Kidney (tissue), 14 donors: ENCODE results near the gene RASL11B. TPM values are rescaled to one million over a fixed set of nuclear protein-coding genes. Genes with fewer than 3 reads are reported as not detected.
A peak's percentile ranks its signal among the peaks of the same experiment; 100 is the strongest.

Experiments used
- DNase-seq, 5 donors: peaks; one replicate each; pipeline ENCODE4 v3.0.0-alpha.2; 2013 to 2020
- FAIRE-seq: peaks from 2 replicates; lab custom pipeline; 2012; peaks lifted over from hg19 to GRCh38; lab: Jason Lieb, UNC
- H3K27ac ChIP-seq, 2 donors: one replicate each; pipeline ENCODE4 v1.7.0; 2013; ENCODE audit warnings: low read depth in 2 of 2, low read length in 2 of 2, inconsistent platforms in 1 of 2
- H3K27me3 ChIP-seq: one replicate; pipeline ENCODE4 v1.7.1; 2013; ENCODE audit warnings: low read length, inconsistent platforms; ENCODE audit not compliant: control insufficient read depth, insufficient read depth
- H3K36me3 ChIP-seq, 3 donors: one replicate each; pipeline versions ENCODE4 v1.7.0 to v1.7.1; 2013; ENCODE audit warnings: low read length in 3 of 3, control low read depth in 1 of 3, inconsistent platforms in 1 of 3; ENCODE audit not compliant: insufficient read depth in 3 of 3, control insufficient read depth in 2 of 3
- H3K4me1 ChIP-seq, 3 donors: one replicate each; pipeline versions ENCODE4 v1.7.0 to v1.7.1; 2013; ENCODE audit warnings: low read length in 3 of 3, inconsistent platforms in 1 of 3, low read depth in 1 of 3; ENCODE audit not compliant: control insufficient read depth in 2 of 3, insufficient read depth in 2 of 3
- H3K4me3 ChIP-seq, 3 donors: one replicate each; pipeline versions ENCODE4 v1.7.0 to v1.8.1; 2013; ENCODE audit warnings: low read length in 3 of 3, control low read depth in 1 of 3, inconsistent platforms in 1 of 3
- H3K9ac ChIP-seq, 3 donors: one replicate each; pipeline versions ENCODE4 v1.7.0 to v1.7.1; 2013; ENCODE audit warnings: low read length in 3 of 3, control low read depth in 1 of 3, inconsistent platforms in 1 of 3
- H3K9me3 ChIP-seq, 3 donors: one replicate each; pipeline versions ENCODE4 v1.7.0 to v1.7.1; 2013; ENCODE audit warnings: low read length in 3 of 3, control low read depth in 1 of 3, inconsistent platforms in 1 of 3; ENCODE audit not compliant: control insufficient read depth in 2 of 3, insufficient read depth in 1 of 3
- CTCF ChIP-seq: IDR thresholded peaks from 3 replicates; pipeline ENCODE4 v1.5.1; 2012; ENCODE audit warnings: mild to moderate bottlenecking, moderate library complexity, borderline replicate concordance; ENCODE audit not compliant: insufficient read depth; ENCODE audit errors: extremely low read depth
- intact Hi-C: fragments of 100-400 bp; cut with DNase I; formaldehyde crosslinking; loops from one replicate; pipeline ENCODE4 v1.11.1; 2022
- polyA plus RNA-seq: library from polyadenylated mRNA; stranded (reverse); fragments of 350-450 nt; fragmentation: Illumina TruSeq; extraction: RNeasy Lipid Tissue Mini Kit (QIAGEN cat#74804); gene quantifications from one replicate; pipeline ENCODE4 v1.2.3, GENCODE V29; 2014; ENCODE audit warnings: low read depth, low replicate concordance; ENCODE audit not compliant: insufficient read depth
- total RNA-seq: library from RNA; stranded (reverse); fragmentation: NEBNext Ultra II Directional; extraction: Animal tissue kit (Norgen Biotek cat#: 25700); gene quantifications from one replicate; pipeline ENCODE4 v1.2.1, GENCODE V29; 2021
- donor health status: control.
- donor health status: control.
- donor health status: control.
- donor health status: control.
- donor health status: control.
- donor health status: DM: yes; HTN: yes; CAD: no.
- donor health status: Normal renal cell carcinoma (clear cell type).

RASL11B gene
- total and polyA plus RNA-seq, 2 donors from 2014 or later, result 4.3 to 45.9 TPM

- TF ChIP-seq CTCF, result peak; percentile 46
- H3K27ac ChIP-seq, result no peak overlapping the region
- no peak overlapping the region for H3K9ac ChIP-seq
- peaks cover 0 to 7% (median 0%) of the 10 kb centered on the region in 3 donors for H3K4me1 ChIP-seq
- intact Hi-C loops, result no loop called here
- H3K4me3 ChIP-seq, result no peak overlapping the region
- FAIRE-seq (no peak), DNase-seq (peak in 4 of 5 donors; percentile 73 to 83 (median 76))
- H3K36me3 ChIP-seq, result no peaks in the 10 kb centered on the region
- H3K9me3 ChIP-seq, result no peaks in the 10 kb centered on the region
- no peaks in the 10 kb centered on the region for H3K27me3 ChIP-seq
Observed at GRCh38 chr4:52911684-52912294, 49.7 kb downstream of the RASL11B start.

DNA sequence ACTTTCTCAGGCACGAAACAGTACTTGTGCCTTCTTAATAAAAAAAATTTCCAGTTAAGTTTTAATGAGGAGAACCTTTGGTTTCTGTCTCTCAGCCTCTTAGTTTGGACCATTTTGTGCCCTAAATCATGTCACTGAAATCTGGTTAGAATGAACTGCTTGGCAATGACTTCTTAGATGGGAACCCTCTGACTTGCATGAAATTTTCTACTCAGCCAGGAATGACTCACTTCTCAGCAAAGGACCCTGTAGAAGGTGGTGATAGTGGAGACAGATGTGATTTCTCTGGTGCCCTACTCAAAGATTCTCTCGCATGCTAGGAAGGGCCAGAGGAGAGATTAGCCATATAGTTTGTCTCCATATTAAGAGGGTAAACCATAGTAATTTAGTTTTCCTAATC, 50.5 kb downstream of the RASL11B start:
- Histone ChIP-seq H3K36me3 (no peaks in the 10 kb centered on the region), H3K4me3 (no peak overlapping the region), H3K27ac (no peak overlapping the region), H3K27me3 (no peaks in the 10 kb centered on the region), H3K9me3 (no peaks in the 10 kb centered on the region), H3K9ac (no peak overlapping the region), H3K4me1 (peaks cover 0 to 7% (median 0%) of the 10 kb centered on the region in 3 donors)
- no peak for FAIRE-seq
- intact Hi-C loops, result no loop called here
- DNase-seq, result no peak
- no peak for TF ChIP-seq CTCF

DNA sequence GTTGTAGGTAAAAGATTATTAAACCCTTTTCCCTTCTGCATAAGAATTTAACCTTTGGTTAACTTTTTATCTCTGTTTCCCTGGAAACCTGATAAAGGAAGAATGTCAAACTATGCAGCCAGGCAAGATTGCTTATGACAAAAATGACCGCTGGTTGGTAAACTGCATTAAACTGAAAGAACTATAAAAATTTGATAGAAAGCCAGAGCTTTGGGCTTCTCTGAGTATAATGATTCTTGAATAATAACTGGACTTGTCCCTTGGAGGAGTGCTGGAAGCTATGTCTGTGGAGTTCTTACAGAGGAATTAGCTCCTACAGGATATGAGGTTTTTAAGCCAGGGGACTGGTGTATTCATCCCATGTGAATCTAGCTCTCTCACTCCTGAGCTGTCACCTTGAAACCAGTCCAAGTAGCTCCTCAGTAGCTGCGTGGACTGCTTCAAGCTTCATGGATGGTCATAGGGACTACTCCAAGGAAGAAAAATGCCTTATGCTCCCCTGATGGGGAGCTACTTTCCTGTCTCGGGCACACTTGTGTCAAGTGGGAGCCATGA, 52.0 kb downstream of the RASL11B start:
- Histone ChIP-seq H3K27ac (no peak overlapping the region), H3K9ac (no peak overlapping the region)
- FAIRE-seq, result no peak

More for the DNA sequence above, 52.0 kb downstream of the RASL11B start:
- intact Hi-C loops, result no loop called here
- H3K9me3 ChIP-seq, result no peaks in the 10 kb centered on the region
- H3K36me3 ChIP-seq, result no peaks in the 10 kb centered on the region
- H3K4me1 ChIP-seq, result peaks cover 0 to 7% (median 0%) of the 10 kb centered on the region in 3 donors
- no peak for DNase-seq
- no peaks in the 10 kb centered on the region for H3K27me3 ChIP-seq
- H3K4me3 ChIP-seq, result no peak overlapping the region
- TF ChIP-seq CTCF, result no peak
